NCI-H187 (cell line): Measurements from ENCODE around the gene ACACB.
"Not testable (repeated sequence)": the region's sequence is repeated elsewhere in the genome, so short reads cannot be mapped to it uniquely, and the experiment has no call there.

Experiments used
- DNase-seq, 2 experiments: peaks; one replicate each; lab custom pipeline; 2025; lab: John Stamatoyannopoulos, UW

The ACACB gene

DNA sequence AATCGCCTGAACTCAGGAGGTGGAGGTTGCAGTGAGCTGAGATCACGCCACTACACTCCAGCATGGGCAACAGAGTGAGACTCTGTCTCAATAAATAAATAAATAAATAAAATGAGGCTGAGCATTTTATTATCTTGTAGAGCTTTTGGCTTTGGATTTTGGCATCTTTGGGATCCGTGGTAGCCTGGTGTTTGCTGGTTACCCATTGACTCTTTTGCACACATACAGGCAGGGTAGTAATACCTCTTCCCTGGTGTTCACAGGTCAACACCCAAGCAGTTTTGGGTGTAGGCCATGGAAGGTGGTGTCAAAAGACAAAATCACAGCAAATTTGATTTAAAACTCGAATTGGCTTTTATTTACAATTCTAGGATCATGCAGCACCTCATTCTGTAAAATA lies 27.8 kb downstream of the ACACB start:
- no peak for DNase-seq

DNA sequence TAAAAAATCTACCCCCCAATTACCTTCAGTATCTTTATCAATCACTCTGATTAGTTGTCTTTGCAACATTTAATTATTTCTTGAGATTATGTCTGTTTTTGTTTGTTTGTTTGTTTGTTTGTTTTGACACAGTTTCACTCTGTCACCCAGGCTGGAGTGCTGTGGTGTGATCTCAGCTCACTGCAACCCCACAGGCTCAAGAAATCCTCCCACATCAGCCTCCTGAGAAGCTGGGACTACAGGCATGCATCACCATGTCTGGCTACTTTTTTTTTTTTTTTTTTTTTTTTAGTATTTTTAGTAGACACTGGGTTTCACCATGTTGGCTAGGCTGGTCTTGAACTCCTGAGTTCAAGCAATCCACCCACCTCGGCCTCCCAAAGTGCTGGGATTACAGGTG lies 30.7 kb downstream of the ACACB start:
- DNase-seq = not testable (repeated sequence)

DNA sequence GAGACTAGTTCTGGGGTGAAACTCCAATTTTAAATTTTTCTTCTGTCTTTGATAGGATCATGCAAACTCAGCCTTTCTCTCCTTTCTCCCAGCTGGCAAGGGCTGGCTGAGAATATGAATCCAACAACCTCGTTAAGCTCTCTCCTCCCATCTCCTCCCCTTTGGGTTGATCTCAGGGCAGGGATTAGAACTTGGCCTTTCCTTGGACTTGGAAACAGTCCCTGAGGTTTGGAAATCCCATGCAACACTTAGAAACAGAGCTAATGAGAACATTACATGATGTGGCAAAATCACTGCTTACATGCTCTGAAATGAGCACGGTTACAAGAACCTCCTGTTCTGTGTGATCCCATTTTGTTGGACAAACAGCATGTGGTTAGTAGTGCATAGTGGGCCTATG lies 31.6 kb downstream of the ACACB start:
- no peak for DNase-seq

DNA sequence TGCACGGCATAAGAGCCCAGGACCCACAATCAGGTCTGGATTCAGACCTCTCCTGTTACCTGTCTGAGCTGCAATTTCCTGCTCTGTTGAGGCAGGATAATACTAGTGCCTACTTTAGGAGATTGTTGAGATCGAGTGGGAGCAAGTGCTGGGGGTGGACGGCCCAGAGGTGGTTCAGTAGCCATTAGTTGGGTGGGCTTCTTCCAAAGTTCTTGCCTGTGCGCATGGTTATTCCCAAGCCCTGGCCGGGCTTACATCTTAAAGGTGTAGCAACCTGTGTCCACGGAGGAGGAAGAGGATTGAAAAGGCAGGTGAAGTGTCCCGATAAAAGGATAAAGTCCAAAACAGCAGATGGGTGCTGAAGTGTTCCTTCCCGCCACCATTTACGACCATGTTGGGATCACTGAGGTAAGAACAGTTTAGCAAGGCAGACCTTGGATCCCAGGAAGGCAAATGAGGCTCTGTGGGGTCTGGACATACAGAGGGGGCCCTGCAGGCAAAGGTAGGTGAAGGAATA lies 33.8 kb downstream of the ACACB start:
- DNase-seq = no peak

DNA sequence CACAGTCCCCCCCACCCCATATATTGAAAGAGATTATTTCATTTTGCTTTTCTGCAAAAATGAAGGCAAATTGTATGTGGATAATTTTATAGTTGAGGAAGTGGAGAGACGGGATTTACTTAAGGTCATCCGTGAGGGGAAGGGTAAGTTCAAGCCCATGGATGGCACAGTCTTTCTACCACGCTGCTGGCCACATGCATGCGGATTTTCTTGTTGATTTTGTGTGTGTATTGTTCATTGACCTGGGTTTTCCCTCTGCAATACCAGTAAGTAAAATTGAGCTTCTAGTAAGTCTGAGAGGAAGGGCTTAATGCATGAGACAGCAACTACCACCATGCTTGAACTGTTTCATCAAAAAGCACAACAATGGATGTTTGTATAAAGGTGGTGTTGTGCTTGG lies 35.1 kb downstream of the ACACB start:
- no peak for DNase-seq

DNA sequence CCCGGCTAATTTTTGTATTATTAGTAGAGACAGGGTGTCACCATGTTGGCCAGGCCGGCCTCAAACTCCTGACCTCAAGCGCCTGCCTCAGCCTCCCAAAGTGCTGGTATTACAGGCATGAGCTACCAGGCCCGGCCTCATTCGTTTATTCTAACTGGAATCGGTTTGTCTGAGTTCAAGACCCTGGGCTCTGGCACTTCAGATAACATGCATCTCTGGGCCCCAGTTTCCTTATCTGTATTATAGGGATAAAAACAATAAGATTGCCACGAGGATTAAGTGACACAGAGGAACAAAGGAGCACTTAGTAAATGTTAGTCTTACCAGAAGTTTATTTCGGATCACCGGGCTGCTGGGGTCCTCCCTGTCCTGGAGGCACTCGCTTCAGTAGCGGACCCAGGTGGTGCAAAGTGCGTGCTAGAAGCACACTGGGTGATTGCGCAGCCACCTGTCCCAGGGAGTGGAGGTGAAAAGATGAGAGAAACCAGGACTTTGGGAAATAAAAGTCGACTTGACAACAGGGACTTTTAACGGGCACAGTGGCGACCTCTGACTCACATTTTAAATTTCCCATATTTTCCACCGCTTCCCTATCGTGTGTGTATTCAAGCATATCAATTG lies 37.5 kb downstream of the ACACB start:
- no peak for DNase-seq

DNA sequence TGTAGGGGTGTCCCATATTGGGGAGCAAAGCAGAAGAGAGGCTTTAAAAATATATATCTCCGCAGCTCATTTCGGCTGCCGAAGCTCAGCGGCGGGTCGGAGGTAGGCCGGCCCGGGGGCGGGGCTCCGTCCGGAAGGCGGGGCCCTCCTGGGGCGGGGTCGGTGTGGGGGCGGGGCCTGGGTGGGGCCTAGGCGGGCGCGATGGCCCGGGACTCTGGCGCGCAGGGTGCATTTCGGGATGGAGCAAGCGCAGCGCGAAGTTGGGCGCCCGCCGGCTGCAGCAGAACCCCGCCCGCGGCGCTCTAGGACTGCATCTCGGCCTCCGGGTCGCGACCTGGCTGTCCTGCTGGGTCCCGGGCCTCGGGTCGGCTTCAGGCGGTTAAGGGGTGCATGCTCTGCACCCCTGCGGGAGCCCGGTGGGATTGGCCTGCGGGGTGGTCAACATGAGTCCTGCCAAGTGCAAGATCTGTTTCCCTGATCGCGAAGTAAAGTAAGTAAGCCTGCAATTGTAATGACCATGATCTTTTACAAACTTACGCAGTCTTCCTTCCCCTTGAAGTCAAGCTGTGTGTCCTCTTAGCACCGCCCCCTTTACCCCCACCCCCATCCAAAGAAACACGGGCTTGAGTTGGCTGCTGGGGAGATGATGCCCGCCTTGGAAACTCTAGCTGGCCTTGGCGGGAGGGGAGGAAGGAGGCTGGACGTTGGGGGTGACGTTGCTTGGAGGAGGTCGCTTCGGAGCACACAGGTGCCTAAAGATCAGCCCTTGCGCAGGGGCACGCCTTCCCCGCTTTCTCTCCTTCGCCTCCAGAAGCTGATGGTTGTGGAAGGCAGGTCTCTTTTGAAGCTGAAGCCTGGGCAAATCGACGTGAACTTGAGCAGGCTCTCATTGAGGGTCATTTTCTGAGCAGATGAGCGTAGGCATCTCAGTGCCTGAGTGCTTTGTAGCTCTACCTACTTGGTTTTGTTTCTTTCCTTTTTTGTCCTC lies 38.4 kb downstream of the ACACB start:
- peak; percentile 36 to 59 for DNase-seq

DNA sequence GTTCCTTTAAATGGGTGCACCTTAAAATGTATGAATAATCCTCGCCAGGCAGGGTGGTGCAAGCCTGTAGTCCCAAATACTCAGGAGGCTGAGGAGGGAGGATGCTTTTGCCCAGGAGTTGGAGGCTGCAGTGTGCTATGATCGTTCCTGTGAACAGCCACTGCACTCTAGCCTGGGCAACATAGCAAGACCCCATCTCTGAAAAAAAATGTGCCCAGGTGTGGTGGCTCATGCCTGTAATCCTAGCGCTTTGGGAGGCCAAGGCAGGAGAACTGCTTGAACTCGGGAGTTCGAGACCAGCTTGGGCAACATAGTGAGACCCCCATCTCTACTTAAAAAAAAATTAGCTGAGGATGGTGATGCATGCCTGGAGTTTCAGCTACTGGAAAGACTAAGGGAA lies 39.6 kb downstream of the ACACB start:
- no peak for DNase-seq

DNA sequence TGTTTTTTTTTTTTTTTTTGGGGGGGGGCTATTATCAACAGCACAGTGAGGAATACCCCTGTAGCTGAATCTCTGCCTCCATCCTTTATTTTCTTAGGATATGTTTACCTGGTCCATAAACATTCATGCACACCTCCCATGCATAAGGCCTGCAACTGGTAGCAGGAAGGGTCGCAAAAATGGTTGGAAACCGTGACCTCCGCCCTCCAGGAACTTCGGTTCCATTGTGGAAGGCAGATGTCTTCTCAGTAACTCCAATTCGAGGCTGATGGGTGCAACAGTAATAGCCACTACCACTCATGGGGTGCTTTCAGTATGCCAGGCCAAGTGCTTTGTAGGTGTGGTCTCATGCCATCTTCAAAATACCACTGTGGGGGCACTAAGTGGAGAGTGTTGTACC lies 40.2 kb downstream of the ACACB start:
- no peak for DNase-seq

DNA sequence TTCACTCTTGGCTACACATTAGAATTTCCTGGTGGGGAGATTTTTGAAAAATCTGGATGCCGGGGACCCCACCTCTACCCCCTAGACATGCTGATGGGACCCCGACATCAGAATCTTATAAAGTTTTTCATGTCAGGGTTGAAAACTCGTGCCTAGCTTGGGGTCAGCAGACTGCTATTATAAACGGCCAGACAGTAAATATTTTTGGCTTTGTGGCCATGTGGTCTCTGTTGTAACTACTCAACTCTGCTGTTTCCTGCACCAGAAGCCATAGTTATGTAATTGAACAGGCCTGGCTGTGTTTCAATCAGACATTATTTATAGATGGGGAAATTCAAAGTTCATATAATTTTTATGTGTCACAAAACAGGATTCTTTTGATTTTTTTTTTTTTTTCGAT lies 41.6 kb downstream of the ACACB start:
- no peak for DNase-seq

DNA sequence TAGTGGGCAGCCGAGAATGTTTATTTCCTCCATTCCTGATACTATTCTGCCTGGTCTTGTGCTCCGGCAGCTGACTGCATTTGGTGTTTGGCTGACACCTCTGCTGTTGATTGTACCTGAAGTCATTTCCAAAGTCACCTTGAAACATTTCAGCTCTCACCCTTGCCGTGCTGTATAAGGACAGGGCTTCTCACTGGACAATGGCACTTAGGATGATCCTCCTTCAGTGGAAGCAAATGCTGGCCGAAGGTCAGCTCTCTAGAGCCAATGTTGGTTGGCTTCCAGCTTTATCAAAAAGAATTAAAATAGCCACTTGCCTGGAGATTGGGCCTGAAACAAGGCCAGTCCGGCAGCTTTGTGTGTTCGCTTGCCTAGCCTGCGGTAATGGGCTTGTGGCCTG lies 44.0 kb downstream of the ACACB start:
- no peak for DNase-seq

DNA sequence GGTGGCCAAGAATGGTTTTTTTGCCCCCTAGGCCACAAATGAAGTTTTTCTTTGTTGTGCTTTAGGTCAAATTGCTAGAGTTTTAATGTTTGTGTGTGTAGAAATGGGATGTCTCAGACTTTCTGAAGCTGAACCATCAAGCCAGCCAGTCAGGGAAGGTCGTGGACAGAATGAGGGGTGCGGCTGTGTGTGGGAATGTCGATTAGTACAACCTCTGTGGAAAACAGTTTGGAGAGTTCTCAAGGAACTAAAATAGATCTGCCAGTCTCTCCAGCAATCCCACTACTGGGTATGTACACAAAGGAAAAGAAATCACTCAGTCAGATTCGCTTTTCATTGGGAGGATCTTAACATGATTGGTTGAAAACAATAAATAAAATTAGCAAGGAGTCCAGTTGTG lies 44.5 kb downstream of the ACACB start:
- DNase-seq = no peak

DNA sequence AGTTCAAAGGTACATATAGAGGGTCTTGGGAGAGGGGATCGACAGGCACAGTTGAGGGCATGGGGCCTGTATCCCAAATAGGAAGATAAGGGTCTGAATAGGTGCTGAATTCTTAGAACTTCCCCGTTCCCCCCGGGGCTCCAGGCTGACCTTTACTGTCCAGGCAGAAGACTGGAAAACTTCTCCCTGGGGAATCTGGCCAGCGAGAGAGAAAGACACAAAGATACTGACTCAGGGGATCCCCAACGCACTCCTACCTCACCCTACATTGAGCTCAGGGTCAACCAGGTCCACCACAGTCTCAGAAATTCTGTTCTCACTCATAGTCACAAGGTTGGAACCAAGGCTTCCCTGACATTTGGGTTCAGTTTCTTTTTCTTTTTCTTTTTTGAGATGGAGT lies 46.2 kb downstream of the ACACB start:
- no peak for DNase-seq

DNA sequence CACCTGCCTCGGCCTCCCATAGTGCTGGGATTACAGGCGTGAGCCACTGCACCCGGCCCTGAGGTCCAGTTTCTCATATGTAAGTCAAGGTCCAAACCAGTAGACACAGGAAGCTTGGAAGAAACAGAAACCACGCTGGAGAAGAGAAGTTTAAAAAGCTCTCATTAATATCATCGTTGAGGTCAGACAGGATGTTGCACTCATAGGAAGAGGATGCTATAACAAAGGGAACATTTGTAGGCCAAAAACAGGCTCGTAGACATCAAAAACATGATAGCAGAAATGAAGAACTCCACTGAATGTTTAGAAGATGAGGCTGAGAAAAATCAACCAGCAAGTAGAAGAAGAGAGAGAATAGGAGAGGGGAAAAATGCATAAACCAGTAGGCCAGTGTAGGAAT lies 46.8 kb downstream of the ACACB start:
- no peak for DNase-seq

DNA sequence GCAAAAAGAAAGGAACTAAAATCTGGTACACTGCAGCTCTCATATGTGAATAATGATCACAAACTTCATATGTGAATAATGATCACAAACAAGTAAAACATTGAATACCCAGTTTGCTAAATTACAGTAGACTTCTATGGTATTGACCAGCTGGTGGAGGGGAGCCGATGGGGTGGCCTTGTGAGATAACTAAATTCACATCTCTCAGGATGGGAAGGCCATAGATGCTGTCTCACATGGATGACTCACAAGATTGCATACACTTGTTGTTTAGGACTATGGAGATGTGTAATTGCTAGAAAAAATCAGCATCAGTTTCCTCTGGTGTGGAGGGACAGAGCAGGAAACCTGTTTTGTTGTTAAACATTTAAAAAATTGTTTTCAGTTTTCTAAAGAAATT lies 49.2 kb downstream of the ACACB start:
- no peak for DNase-seq

DNA sequence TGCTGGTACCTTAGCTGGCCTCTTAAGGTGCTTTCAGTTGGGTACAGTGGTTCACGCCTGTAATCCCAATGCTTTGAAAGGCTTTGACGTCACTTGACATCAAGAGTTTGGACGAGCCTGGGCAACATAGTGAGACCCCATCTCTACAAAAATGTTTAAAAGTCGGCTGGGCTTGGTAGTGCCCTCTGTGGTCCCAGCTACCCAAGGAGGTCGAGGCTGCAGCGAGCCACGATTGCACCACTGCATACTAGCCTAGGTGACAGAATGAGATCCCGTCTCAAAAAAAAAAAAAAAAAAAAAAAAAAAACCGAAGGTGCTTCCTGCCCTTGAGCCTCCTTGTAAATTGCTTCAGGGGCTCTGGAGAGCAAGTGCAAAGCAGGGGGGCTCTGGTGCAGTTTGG lies 50.0 kb downstream of the ACACB start:
- DNase-seq = no peak

DNA sequence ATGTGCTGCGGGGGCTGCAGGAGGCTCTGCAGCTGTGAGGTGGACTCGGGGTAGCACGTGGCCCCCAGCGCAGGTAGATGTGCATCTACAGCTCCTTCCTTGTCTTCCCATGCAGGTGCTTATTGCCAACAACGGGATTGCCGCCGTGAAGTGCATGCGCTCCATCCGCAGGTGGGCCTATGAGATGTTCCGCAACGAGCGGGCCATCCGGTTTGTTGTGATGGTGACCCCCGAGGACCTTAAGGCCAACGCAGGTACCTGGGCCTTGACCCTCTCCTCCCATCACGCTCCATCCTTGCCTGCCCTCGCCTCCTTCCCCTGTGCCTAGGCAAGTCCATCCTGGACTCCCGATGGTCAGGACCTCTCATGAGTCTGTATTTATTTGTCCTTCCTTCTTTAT lies 51.4 kb downstream of the ACACB start:
- DNase-seq = no peak

DNA sequence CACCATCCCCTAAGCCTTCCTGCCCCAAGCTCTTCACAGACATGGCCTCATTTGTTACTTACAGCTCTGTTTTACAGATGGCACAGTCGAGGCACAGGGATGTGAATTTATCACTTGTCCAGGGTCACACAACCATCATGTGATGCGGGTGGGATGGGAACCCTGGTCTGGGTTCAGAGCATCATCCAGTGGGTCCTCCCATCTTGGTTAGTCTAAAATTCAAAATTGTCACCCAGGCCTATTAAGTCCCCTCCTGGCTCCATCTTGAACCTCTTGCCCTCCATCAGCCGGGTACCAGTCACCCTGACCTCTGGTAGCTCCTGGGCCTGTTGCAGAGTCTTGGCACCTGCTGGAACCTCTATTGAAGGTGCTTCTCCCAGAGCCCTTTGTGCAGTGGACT lies 52.9 kb downstream of the ACACB start:
- no peak for DNase-seq

DNA sequence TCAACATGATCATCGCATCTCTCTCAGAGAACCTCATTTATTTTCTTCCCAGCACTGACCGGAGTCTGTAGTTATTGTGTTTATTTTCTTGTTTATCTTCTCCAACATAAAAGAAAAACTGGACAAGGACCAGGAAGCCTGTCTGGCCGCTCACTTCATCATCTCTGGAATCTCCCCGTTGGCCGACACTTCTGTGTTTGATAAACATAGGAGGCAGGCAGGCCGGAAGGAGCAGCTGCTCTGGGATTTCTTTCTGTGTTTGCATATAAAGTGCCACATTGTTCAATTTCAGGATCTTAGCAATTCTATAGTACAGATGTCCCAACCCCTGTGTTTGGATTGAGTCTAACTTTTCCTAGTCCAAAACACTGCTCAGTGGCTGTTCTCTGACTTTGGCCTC lies 53.3 kb downstream of the ACACB start:
- no peak for DNase-seq

DNA sequence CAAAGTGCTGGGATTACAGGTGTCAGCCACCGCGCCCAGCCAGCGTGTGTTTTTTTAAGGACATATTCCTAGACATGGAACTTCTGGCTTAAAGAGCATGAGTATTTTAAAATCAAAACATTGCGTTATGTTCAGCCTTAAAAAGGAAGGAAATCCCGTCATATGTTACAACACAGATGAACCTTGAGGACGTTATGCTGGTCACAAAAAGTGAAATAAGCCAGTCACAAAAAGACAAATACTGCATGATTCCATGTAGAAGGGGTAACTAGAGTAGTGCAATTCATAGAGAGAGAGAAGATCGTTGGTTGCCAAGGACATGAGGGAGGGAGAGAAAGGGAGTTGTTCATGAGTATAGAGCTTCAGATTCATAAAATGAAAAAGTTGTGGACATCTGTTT lies 53.9 kb downstream of the ACACB start:
- DNase-seq = no peak

DNA sequence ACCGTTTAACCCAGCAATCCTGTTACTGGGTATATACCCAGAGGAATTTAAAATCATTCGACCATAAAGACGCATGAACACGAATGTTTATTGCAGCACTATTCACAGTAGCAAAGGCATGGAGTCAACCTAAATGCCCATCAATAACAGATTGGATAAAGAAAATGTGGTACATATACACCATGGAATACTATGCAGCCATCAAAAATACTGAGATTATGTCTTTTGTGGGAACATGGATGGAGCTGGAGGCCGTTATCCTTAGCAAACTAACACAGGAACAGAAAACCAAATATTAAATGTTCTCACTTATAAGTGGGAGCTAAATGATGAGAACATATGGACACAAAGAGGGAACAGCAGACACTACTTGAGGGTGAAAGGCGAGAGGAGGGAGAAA lies 56.4 kb downstream of the ACACB start:
- not testable (repeated sequence) for DNase-seq

DNA sequence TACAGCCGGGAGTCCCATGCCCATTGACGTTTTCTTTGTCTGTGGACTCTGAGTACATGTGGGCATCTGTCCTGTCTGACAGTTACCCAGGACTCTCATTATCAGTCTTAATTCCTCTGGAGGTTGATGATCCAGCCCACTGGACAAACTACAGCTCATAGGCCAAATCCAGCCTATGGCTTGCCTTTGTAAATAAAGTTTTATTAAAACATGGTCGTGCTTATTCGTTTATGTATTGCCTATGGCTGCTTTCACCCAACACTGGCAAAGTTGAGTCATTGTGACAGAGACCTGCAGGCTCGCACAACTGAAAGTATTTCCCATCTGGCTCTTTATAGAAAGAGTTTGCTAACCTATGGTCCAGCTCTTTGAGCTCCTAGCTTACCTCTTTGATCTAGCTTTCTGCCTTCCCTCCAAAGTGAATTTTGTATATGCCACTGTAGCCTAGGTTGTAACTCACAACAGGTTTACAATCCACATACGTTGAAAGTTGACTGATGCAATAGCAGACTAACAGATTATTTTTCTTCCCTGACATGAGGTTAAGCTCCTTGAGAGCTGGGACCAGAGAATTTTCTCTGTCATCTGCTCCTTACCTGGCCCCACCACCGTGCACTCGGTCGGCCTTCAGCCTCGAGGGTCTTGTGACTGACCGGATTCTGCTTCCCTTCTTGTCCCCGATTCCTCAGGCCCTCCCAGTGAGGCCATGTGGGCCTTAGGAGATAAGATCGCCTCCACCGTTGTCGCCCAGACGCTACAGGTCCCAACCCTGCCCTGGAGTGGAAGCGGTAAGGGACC lies 57.3 kb downstream of the ACACB start:
- DNase-seq = no peak

DNA sequence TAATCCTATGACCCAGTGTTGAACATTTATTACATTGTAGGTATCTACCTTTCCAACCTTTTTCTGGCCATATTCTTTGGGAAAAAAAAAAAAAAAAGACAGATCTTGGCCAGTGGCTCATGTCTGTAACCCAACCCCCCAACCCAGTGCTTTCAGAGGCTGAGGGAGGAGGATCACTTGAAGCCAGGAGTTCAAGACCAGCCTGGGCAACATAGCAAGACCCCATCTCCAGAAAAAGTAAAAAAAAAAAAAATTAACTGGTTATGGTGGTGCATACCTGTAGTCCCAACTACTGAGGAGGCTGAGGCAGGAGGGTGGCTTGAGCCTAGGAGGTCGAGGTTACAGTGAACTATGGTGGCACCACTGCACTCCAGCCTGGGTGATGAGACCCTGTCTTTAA lies 58.1 kb downstream of the ACACB start:
- no peak for DNase-seq
